Activated CD8-positive, alpha-beta T cell treated with anti-CD3 and anti-CD28 coated beads, Interleukin-2, amount 10 ng/mL, durations not matched to agents 7 days and 5 days (primary cell): ENCODE data around the gene LMBR1. TPM values are rescaled to one million over a fixed set of nuclear protein-coding genes. Genes with fewer than 3 reads are reported as not detected.
"Not testable (repeated sequence)": the region's sequence is repeated elsewhere in the genome, so short reads cannot be mapped to it uniquely, and the experiment has no call there.

Experiments used
- ATAC-seq: fragments of 150-1000 bp; cut with Tn5 transposase; one replicate; pipeline ENCODE4 v1.10.0; 2021; ENCODE audit warnings: moderate library complexity
- CTCF ChIA-PET: fragments of 350-600 bp; sonication (Branson Sonifier 250); formaldehyde crosslinking; loops from one replicate; lab custom pipeline; 2021; ENCODE audit warnings: antibody characterized with exemption; lab: Charles Lee
- POLR2A ChIA-PET: fragments of 350-600 bp; sonication (Branson Sonifier 250); formaldehyde crosslinking; loops from one replicate; lab custom pipeline; 2021; ENCODE audit warnings: antibody characterized with exemption; lab: Charles Lee
- DNase-seq: peaks from one replicate; pipeline ENCODE4 v3.0.0-alpha.2; 2020
- H3K27ac Mint-ChIP-seq: one replicate; pipeline ENCODE4 v1.8.0; 2021; ENCODE audit warnings: mild to moderate bottlenecking, mixed read lengths
- H3K27me3 Mint-ChIP-seq: one replicate; pipeline ENCODE4 v1.8.0; 2021; ENCODE audit warnings: low read depth, mixed read lengths
- H3K36me3 Mint-ChIP-seq: one replicate; pipeline ENCODE4 v1.8.0; 2021; ENCODE audit warnings: low read depth, mixed read lengths
- H3K4me1 Mint-ChIP-seq: one replicate; pipeline ENCODE4 v1.8.0; 2021; ENCODE audit warnings: low read depth, mixed read lengths
- H3K4me3 Mint-ChIP-seq: one replicate; pipeline ENCODE4 v1.8.0; 2021; ENCODE audit warnings: mild to moderate bottlenecking, mixed read lengths
- H3K9me3 Mint-ChIP-seq: one replicate; pipeline ENCODE4 v1.8.0; 2022; ENCODE audit warnings: mixed read lengths; ENCODE audit not compliant: insufficient read depth
- total RNA-seq, 2 experiments: library from RNA; stranded (reverse); gene quantifications; one replicate each; pipeline ENCODE4 v1.2.3, GENCODE V29; 2021

The LMBR1 gene
- total RNA-seq, 2 experiments from 2014 or later: 49.7 to 51.2 TPM

GRCh38 chr7:156819733-156820295 is 73.2 kb downstream of the LMBR1 start:
- H3K27me3 Mint-ChIP-seq: no peaks in the 10 kb centered on the region
- H3K27ac Mint-ChIP-seq: no peak overlapping the region
- no peak for DNase-seq
- peaks cover 1% of the 10 kb centered on the region for H3K4me1 Mint-ChIP-seq
- H3K9me3 Mint-ChIP-seq: no peaks in the 10 kb centered on the region
- ATAC-seq: no peak
- CTCF ChIA-PET: interaction anchor here (1.0 kb wide), 1 partner anchor 40 kb away, joined by 4 read pairs; no protein-coding TSS in a partner anchor
- H3K4me3 Mint-ChIP-seq: no peak overlapping the region
- H3K36me3 Mint-ChIP-seq: no peaks in the 10 kb centered on the region
- POLR2A ChIA-PET: no interaction called here

- ATAC-seq (no peak), DNase-seq (no peak)
- Mint-ChIP-seq H3K4me3 (no peak overlapping the region), H3K4me1 (peaks cover 1% of the 10 kb centered on the region), H3K9me3 (no peaks in the 10 kb centered on the region), H3K27ac (no peak overlapping the region), H3K27me3 (no peaks in the 10 kb centered on the region), H3K36me3 (no peaks in the 10 kb centered on the region)
- ChIA-PET CTCF (interaction anchor here (0.7 kb wide), 1 partner anchor 312 kb away, joined by 3 read pairs; no protein-coding TSS in a partner anchor), POLR2A (no interaction called here)
These were observed 74.8 kb downstream of the LMBR1 start for GRCh38 chr7:156818133-156818532.

- Mint-ChIP-seq H3K9me3 (no peaks in the 10 kb centered on the region), H3K4me1 (no peaks in the 10 kb centered on the region), H3K27ac (no peak overlapping the region), H3K36me3 (no peaks in the 10 kb centered on the region), H3K4me3 (no peak overlapping the region), H3K27me3 (no peaks in the 10 kb centered on the region)
- CTCF ChIA-PET: interaction anchor here (0.6 to 1.0 kb wide), 4 partner anchors 12 to 204 kb away, joined by 3 read pairs; no protein-coding TSS in a partner anchor
- no peak for ATAC-seq
- no peak for DNase-seq
- POLR2A ChIA-PET: no interaction called here
These were observed 75.9 kb downstream of the LMBR1 start for GRCh38 chr7:156816943-156817572.

GRCh38 chr7:156811706-156812105 is 81.3 kb downstream of the LMBR1 start:
- ChIA-PET POLR2A (no interaction called here), CTCF (no interaction called here)
- peaks cover 6% of the 10 kb centered on the region for H3K36me3 Mint-ChIP-seq
- no peak overlapping the region for H3K4me3 Mint-ChIP-seq
- no peaks in the 10 kb centered on the region for H3K9me3 Mint-ChIP-seq
- ATAC-seq: no peak
- H3K4me1 Mint-ChIP-seq: no peaks in the 10 kb centered on the region
- no peak overlapping the region for H3K27ac Mint-ChIP-seq
- no peaks in the 10 kb centered on the region for H3K27me3 Mint-ChIP-seq
- DNase-seq: no peak

- CTCF ChIA-PET, H3K4me1 Mint-ChIP-seq, DNase-seq, H3K9me3 Mint-ChIP-seq, H3K27me3 Mint-ChIP-seq, ATAC-seq, POLR2A ChIA-PET, H3K27ac Mint-ChIP-seq, H3K4me3 Mint-ChIP-seq: not testable (repeated sequence)
- H3K36me3 Mint-ChIP-seq: peaks cover 11% of the 10 kb centered on the region
These were observed 89.3 kb downstream of the LMBR1 start for GRCh38 chr7:156803656-156804055.

- no peaks in the 10 kb centered on the region for H3K4me1 Mint-ChIP-seq
- no peaks in the 10 kb centered on the region for H3K9me3 Mint-ChIP-seq
- no peak overlapping the region for H3K4me3 Mint-ChIP-seq
- DNase-seq (no peak), ATAC-seq (no peak)
- POLR2A ChIA-PET: no interaction called here
- H3K36me3 Mint-ChIP-seq: peaks cover 11% of the 10 kb centered on the region
- no peak overlapping the region for H3K27ac Mint-ChIP-seq
- no peaks in the 10 kb centered on the region for H3K27me3 Mint-ChIP-seq
- CTCF ChIA-PET: no interaction called here
These were observed 90.8 kb downstream of the LMBR1 start for GRCh38 chr7:156802214-156802613.

- ChIA-PET CTCF (no interaction called here), POLR2A (no interaction called here)
- no peak overlapping the region for H3K27ac Mint-ChIP-seq
- ATAC-seq: no peak
- peaks cover 13% of the 10 kb centered on the region for H3K36me3 Mint-ChIP-seq
- H3K27me3 Mint-ChIP-seq: no peaks in the 10 kb centered on the region
- no peak for DNase-seq
- no peaks in the 10 kb centered on the region for H3K9me3 Mint-ChIP-seq
- H3K4me3 Mint-ChIP-seq: no peak overlapping the region
- no peaks in the 10 kb centered on the region for H3K4me1 Mint-ChIP-seq
These were observed 97.6 kb downstream of the LMBR1 start for GRCh38 chr7:156795415-156795814.

GRCh38 chr7:156793334-156793733 is 99.6 kb downstream of the LMBR1 start:
- H3K36me3 Mint-ChIP-seq: peaks cover 10% of the 10 kb centered on the region
- ChIA-PET POLR2A (no interaction called here), CTCF (interaction anchor here (1.2 kb wide), 1 partner anchor 15 kb away, joined by 4 read pairs; no protein-coding TSS in a partner anchor)
- no peak overlapping the region for H3K27ac Mint-ChIP-seq
- no peak for DNase-seq
- no peaks in the 10 kb centered on the region for H3K27me3 Mint-ChIP-seq
- no peak for ATAC-seq
- H3K4me3 Mint-ChIP-seq: no peak overlapping the region
- H3K4me1 Mint-ChIP-seq: no peaks in the 10 kb centered on the region
- no peaks in the 10 kb centered on the region for H3K9me3 Mint-ChIP-seq

- ChIA-PET POLR2A (no interaction called here), CTCF (interaction anchor here (1.2 kb wide), 1 partner anchor 14 kb away, joined by 4 read pairs; no protein-coding TSS in a partner anchor)
- Mint-ChIP-seq H3K4me1 (no peaks in the 10 kb centered on the region), H3K9me3 (no peaks in the 10 kb centered on the region), H3K4me3 (no peak overlapping the region), H3K36me3 (peaks cover 10% of the 10 kb centered on the region), H3K27me3 (no peaks in the 10 kb centered on the region), H3K27ac (no peak overlapping the region)
- DNase-seq (no peak), ATAC-seq (no peak)
These were observed 100.4 kb downstream of the LMBR1 start for GRCh38 chr7:156792611-156793010.

- no peak for ATAC-seq
- ChIA-PET CTCF (interaction anchor here (1.0 kb wide), 1 partner anchor 12 kb away, joined by 4 read pairs; no protein-coding TSS in a partner anchor), POLR2A (no interaction called here)
- no peak overlapping the region for H3K4me3 Mint-ChIP-seq
- no peaks in the 10 kb centered on the region for H3K9me3 Mint-ChIP-seq
- no peaks in the 10 kb centered on the region for H3K27me3 Mint-ChIP-seq
- H3K36me3 Mint-ChIP-seq: peaks cover 10% of the 10 kb centered on the region
- no peak overlapping the region for H3K27ac Mint-ChIP-seq
- no peak for DNase-seq
- no peaks in the 10 kb centered on the region for H3K4me1 Mint-ChIP-seq
These were observed 101.7 kb downstream of the LMBR1 start for GRCh38 chr7:156791241-156791640.

- no peak overlapping the region for H3K4me3 Mint-ChIP-seq
- ChIA-PET CTCF (interaction anchor here (1.0 to 1.2 kb wide), 2 partner anchors 11 to 12 kb away, joined by 4 read pairs; no protein-coding TSS in a partner anchor), POLR2A (no interaction called here)
- ATAC-seq (no peak), DNase-seq (no peak)
- no peak overlapping the region for H3K27ac Mint-ChIP-seq
- peaks cover 7% of the 10 kb centered on the region for H3K36me3 Mint-ChIP-seq
- no peaks in the 10 kb centered on the region for H3K27me3 Mint-ChIP-seq
- no peaks in the 10 kb centered on the region for H3K9me3 Mint-ChIP-seq
- no peaks in the 10 kb centered on the region for H3K4me1 Mint-ChIP-seq
These were observed 102.7 kb downstream of the LMBR1 start for GRCh38 chr7:156790264-156790663.

- Mint-ChIP-seq H3K27ac (no peak overlapping the region), H3K4me1 (peaks cover 4% of the 10 kb centered on the region), H3K4me3 (no peak overlapping the region), H3K27me3 (no peaks in the 10 kb centered on the region), H3K9me3 (no peaks in the 10 kb centered on the region), H3K36me3 (peaks cover 11% of the 10 kb centered on the region)
- POLR2A ChIA-PET: no interaction called here
- DNase-seq (no peak), ATAC-seq (no peak)
- CTCF ChIA-PET: no interaction called here
These were observed 106.9 kb downstream of the LMBR1 start for GRCh38 chr7:156785998-156786543.
